Coronary artery (tissue), 2 donors: ENCODE measurements around the gene CCDC112.

Experiments used
- DNase-seq: peaks from one replicate; pipeline ENCODE4 v3.0.0-alpha.2; 2017; ENCODE audit warnings: low spot score
- H3K27ac ChIP-seq, 2 donors: fragments of 200-600 bp; sonication (generic); one replicate each; pipeline ENCODE4 v1.5.1; 2016 to 2019
- H3K4me3 ChIP-seq: fragments of 200-600 bp; sonication (generic); 2 replicates; pipeline ENCODE4 v1.5.1; 2016; ENCODE audit warnings: mild to moderate bottlenecking, moderate library complexity
- TF ChIP-seq, protein P1 (sequence below): fragments of 200-600 bp; sonication (generic); IDR thresholded peaks from one replicate; pipeline ENCODE4 v1.5.1; 2019; ENCODE audit warnings: antibody characterized with exemption

Gene CCDC112

DNA sequence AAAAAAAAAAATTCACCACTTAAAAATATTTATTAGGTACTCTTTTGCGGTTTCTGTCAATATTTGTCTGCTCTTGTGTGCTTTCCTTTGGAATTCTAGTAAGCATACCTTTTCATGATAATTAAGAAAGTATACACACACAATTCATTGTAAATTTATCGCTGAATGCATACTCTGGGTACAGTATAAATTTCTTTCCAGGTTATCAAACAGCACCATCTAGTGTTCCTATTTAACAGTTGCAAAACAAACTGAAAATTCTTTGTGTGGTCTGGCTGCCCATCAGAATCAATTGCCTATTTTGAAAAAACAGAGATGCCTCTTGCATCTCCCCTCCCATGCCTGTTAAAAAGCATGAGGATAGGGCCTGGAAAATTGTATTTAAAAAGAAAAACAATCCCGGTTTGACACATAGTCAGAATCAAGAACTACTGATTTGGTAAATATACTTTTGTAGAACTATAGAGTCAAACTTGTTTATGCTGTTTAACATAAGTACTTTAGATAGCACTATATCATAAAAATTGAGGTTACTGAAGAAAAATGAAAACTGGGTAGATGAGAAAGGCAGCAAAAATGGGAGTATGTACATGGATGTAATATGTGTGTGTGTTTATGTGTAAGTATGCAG, 50.0 kb downstream of the CCDC112 start:
- Histone ChIP-seq H3K4me3 (no peak overlapping the region), H3K27ac (no peak overlapping the region)
- TF ChIP-seq, protein P1, sequence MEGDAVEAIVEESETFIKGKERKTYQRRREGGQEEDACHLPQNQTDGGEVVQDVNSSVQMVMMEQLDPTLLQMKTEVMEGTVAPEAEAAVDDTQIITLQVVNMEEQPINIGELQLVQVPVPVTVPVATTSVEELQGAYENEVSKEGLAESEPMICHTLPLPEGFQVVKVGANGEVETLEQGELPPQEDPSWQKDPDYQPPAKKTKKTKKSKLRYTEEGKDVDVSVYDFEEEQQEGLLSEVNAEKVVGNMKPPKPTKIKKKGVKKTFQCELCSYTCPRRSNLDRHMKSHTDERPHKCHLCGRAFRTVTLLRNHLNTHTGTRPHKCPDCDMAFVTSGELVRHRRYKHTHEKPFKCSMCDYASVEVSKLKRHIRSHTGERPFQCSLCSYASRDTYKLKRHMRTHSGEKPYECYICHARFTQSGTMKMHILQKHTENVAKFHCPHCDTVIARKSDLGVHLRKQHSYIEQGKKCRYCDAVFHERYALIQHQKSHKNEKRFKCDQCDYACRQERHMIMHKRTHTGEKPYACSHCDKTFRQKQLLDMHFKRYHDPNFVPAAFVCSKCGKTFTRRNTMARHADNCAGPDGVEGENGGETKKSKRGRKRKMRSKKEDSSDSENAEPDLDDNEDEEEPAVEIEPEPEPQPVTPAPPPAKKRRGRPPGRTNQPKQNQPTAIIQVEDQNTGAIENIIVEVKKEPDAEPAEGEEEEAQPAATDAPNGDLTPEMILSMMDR = peak; percentile 65
- no peak for DNase-seq

DNA sequence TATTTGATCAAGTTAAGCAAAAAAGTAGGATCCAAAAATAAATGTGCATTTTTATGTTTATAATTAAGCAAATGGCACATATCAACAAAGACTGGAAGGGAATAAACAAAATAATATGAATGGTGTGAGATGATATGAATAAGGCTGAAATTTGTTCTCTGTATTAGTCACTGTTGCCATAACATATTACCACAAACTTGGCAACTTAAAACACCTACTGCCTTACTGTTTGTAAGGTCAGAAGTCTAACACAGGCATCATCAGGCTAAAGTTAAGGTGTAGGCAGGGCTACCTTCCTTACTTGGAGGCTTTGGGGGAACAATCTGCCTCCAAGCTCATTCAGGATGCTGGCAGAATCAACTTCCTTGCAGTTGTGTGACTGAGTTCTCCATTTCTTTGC, 53.0 kb downstream of the CCDC112 start:
- TF ChIP-seq, protein P1 = no peak
- Histone ChIP-seq H3K4me3 (no peak overlapping the region), H3K27ac (no peak overlapping the region)
- no peak for DNase-seq

DNA sequence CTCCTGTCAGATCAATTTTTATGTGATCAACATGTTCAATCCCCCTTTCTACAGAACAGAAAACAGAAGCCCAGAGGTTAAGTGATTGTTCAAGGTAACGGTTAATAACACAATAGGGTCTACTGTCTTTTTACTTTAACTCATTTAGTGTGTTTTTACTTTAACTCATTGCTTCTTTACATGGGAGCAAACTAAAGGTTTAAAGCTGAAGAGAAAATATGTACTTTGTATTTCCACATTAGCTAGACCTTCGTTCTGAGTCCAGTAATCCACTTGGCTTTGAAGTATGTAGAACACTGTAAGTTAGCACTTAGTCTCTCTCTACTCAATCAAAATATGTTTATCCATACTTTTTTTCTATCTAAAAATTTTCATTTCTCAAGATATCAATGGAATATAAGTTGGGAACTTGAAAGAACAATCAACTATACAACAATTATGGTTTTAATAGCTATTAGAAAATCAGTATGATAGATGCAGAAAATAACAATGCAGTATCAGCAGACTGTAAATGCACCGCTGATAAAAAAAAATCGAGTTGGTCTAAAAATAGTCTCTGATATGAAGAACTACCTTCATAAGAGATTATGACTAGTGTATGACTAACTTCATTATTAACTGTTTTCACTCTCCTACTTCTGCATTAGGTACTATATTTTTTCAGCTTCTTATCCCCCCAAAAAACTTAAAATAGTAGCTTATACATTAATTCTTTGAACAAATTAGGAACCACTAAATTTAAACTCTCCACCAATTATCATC, 54.4 kb downstream of the CCDC112 start:
- Histone ChIP-seq H3K4me3 (no peak overlapping the region), H3K27ac (no peak overlapping the region)
- no peak for DNase-seq
- TF ChIP-seq, protein P1 = no peak

DNA sequence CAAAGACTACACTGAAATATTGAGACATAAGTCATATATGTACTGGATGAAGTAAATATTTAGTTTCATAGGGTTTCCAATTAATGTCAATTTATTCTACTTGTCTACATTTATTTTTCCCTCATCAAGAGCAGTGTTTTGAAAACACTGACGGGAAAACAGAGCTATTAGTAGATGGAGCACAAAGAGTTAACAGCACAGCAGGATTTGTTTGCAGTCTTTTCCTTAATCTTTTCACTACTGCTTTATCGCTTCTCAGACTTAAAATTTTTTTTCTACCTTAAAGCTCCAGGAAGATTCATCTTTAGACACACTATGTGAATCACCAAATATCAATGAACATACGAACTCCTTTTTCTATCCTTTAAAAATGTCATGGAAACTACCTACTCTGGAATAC, 59.4 kb downstream of the CCDC112 start:
- Histone ChIP-seq H3K4me3 (no peak overlapping the region), H3K27ac (no peak overlapping the region)
- DNase-seq = no peak
- TF ChIP-seq, protein P1 = no peak

DNA sequence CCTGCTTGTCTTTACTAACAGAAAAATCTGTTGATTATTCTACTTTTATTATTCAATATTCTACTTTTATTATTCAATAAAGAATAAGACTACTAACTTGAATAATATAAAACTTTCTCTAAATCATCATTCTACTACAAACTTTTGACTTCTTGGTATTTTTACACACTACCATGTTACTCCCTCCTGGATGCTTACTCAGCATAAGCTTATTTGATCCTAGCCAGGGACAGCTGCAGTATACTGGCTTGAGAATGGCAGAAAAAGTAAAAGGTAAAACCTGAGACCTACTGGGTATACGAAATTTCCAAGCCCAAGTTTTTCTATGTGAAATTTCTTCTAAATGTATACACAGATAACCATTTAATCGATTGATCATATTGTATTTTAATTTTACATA, 59.9 kb downstream of the CCDC112 start:
- TF ChIP-seq, protein P1 = no peak
- DNase-seq = no peak
- Histone ChIP-seq H3K4me3 (no peak overlapping the region), H3K27ac (no peak overlapping the region)

DNA sequence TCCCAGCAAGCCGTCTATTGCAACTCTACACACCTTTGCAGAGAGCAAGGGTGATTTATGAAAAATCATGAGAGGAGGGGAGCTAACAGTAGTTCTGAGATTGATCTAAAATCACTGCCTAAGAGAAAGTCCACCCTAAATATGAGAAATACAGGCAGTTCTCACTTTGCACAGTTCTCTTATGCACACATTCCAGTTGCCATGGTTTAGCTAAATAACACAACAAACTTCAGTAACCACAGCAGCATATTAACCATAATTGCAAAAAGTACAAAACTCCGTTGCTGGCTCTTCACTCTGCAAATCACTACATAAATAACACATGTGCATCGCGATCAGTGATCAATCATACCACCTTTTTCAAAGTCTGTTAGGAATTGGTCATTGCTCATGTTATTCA, 64.9 kb downstream of the CCDC112 start:
- H3K27ac ChIP-seq = no peak overlapping the region
- no peak for DNase-seq
- no peak overlapping the region for H3K4me3 ChIP-seq
- TF ChIP-seq, protein P1 = no peak

DNA sequence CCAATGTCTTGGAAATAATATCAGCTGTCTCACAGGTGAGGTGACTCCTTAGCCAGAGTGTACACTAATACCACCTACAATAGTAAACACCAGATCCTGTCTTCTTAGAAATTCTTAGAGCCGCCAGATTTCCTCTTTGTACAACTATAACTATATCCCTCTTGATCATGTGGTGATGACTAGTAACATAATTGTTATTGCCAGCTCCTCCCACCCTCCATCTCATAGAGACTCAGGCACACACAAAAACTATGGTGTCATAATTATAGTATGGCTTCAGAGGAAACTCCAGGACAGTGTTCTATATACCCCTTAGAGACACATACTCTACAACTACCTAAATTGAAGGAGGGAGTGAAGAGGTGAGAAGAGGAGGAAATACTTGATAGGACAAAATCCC, 66.8 kb downstream of the CCDC112 start:
- Histone ChIP-seq H3K4me3 (no peak overlapping the region), H3K27ac (no peak overlapping the region)
- no peak for DNase-seq
- TF ChIP-seq, protein P1 = no peak
